GM12878 (cell line): ENCODE results near the gene FAM78A. TPM values are rescaled to one million over a fixed set of nuclear protein-coding genes. Genes with fewer than 3 reads are reported as not detected.

Experiments used
- IKZF2 ChIP-seq, 2 experiments: fragments of 450-650 bp; IDR thresholded peaks; 2 replicates each; pipeline ENCODE4 v1.6.1; 2017; ENCODE audit warnings: mild to moderate bottlenecking in 2 of 2, moderate library complexity in 2 of 2
- MTA2 ChIP-seq: fragments of 450-650 bp; IDR thresholded peaks from 2 replicates; pipeline ENCODE4 v1.6.1; 2016; ENCODE audit warnings: low read depth, mild to moderate bottlenecking, moderate library complexity
- NRF1 ChIP-seq: conservative IDR thresholded peaks from 2 replicates; pipeline ENCODE4 v1.6.1; 2011; ENCODE audit warnings: mild to moderate bottlenecking, low read depth, low read length, improper control_type of control experiment
- RFX5 ChIP-seq: IDR thresholded peaks from 2 replicates; pipeline ENCODE4 v1.6.1; 2011; ENCODE audit warnings: low read depth, low read length, improper control_type of control experiment
- ZZZ3 ChIP-seq: IDR thresholded peaks from 2 replicates; pipeline ENCODE4 v1.6.1; 2011; ENCODE audit warnings: low read depth; ENCODE audit not compliant: control insufficient read depth, insufficient read length
- polyA plus RNA-seq, 11 experiments: library from polyadenylated mRNA; depleted of rRNA in 4 of 11; unstranded in 6 of 11; stranded (reverse) in 5 of 11; fragments of >200 nt; fragmentation: Nextera tagmentation in 4 of 11; fragmentation: Illumina TruSeq in 1 of 11; extraction: Ambion mirVana in 4 of 11; extraction: Trizol in 1 of 11; gene quantifications; 1 replicate in 1 of 11; 2 replicates in 10 of 11; pipeline versions ENCODE4 v1.2.1 to v1.2.3, GENCODE V29; 2011 to 2016; ENCODE audit warnings: inconsistent platforms in 2 of 11, missing spikeins in 2 of 11, low read depth in 1 of 11
- total RNA-seq, 4 experiments: library from RNA; depleted of rRNA in 3 of 4; stranded (reverse); fragments of >200 nt in 3 of 4; fragmentation: Illumina TruSeq in 1 of 4; extraction: Trizol in 1 of 4; gene quantifications; 2 replicates each; pipeline versions ENCODE4 v1.2.1 to v1.2.3, GENCODE V29; 2013 to 2021
- TF ChIP-seq, protein P1 (sequence below): fragments of 450-650 bp; IDR thresholded peaks from 2 replicates; pipeline ENCODE4 v1.6.1; 2017; ENCODE audit warnings: mild to moderate bottlenecking, moderate library complexity
- TF ChIP-seq, protein P2 (sequence below): fragments of 150-350 bp; IDR thresholded peaks from 2 replicates; pipeline ENCODE4 v1.6.1; 2016; ENCODE audit warnings: low read depth, low read length

The FAM78A gene
- total and polyA plus RNA-seq, 10 of the 15 experiments (the other 5 are each of a cell fraction or from before 2014, with no cell fraction given), result 0.18 to 32.5 (median 12.2) TPM

DNA sequence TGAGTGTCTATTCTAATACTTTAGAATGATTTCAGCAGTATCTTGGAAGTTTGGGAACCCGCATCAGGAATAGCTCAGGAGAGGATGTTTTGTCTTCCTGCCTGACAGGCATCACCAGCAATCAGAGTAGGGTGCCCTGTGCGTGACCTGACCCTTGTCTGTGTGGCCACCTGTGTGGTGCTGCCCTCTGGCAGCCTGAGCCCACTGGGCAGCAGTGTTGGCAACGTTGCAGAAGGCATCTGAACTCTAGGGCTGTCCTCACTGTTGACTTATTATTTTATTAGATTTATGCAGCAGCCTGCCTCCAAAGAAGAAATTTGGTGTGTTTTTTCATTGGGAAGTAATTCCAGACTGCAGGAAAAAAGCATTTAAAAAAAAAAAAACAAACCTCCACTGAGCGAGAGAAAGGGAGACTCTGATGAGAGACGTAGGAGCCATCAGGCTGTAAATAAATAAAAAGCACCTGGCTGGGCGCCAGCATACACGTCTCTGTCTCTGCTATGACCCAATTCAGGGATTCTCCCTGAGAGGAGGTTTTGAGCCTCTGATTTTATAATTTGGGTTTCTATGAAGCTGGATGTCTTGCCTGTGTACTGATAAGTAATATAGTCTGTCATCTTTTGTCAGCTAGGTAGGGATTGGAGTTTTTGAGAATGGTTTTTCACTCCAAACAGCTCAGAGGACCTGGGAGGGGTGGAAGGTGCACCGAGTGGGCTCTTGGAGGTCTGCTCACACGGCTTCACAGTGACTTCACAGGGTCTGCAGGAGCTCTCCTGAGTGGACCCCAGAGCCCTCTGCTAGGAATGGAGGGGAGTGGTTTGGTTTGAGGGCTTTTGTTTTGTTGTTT is 49.0 kb downstream of the FAM78A start (continued):
- TF ChIP-seq, protein P1, sequence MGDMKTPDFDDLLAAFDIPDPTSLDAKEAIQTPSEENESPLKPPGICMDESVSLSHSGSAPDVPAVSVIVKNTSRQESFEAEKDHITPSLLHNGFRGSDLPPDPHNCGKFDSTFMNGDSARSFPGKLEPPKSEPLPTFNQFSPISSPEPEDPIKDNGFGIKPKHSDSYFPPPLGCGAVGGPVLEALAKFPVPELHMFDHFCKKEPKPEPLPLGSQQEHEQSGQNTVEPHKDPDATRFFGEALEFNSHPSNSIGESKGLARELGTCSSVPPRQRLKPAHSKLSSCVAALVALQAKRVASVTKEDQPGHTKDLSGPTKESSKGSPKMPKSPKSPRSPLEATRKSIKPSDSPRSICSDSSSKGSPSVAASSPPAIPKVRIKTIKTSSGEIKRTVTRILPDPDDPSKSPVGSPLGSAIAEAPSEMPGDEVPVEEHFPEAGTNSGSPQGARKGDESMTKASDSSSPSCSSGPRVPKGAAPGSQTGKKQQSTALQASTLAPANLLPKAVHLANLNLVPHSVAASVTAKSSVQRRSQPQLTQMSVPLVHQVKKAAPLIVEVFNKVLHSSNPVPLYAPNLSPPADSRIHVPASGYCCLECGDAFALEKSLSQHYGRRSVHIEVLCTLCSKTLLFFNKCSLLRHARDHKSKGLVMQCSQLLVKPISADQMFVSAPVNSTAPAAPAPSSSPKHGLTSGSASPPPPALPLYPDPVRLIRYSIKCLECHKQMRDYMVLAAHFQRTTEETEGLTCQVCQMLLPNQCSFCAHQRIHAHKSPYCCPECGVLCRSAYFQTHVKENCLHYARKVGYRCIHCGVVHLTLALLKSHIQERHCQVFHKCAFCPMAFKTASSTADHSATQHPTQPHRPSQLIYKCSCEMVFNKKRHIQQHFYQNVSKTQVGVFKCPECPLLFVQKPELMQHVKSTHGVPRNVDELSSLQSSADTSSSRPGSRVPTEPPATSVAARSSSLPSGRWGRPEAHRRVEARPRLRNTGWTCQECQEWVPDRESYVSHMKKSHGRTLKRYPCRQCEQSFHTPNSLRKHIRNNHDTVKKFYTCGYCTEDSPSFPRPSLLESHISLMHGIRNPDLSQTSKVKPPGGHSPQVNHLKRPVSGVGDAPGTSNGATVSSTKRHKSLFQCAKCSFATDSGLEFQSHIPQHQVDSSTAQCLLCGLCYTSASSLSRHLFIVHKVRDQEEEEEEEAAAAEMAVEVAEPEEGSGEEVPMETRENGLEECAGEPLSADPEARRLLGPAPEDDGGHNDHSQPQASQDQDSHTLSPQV, result no peak
- TF ChIP-seq IKZF2 (IDR thresholded peaks at IDR 0.05) (no peak), MTA2 (no peak), NRF1 (no peak), ZZZ3 (no peak), RFX5 (no peak)
- TF ChIP-seq, protein P2, sequence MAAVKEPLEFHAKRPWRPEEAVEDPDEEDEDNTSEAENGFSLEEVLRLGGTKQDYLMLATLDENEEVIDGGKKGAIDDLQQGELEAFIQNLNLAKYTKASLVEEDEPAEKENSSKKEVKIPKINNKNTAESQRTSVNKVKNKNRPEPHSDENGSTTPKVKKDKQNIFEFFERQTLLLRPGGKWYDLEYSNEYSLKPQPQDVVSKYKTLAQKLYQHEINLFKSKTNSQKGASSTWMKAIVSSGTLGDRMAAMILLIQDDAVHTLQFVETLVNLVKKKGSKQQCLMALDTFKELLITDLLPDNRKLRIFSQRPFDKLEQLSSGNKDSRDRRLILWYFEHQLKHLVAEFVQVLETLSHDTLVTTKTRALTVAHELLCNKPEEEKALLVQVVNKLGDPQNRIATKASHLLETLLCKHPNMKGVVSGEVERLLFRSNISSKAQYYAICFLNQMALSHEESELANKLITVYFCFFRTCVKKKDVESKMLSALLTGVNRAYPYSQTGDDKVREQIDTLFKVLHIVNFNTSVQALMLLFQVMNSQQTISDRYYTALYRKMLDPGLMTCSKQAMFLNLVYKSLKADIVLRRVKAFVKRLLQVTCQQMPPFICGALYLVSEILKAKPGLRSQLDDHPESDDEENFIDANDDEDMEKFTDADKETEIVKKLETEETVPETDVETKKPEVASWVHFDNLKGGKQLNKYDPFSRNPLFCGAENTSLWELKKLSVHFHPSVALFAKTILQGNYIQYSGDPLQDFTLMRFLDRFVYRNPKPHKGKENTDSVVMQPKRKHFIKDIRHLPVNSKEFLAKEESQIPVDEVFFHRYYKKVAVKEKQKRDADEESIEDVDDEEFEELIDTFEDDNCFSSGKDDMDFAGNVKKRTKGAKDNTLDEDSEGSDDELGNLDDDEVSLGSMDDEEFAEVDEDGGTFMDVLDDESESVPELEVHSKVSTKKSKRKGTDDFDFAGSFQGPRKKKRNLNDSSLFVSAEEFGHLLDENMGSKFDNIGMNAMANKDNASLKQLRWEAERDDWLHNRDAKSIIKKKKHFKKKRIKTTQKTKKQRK, result no peak
- TF ChIP-seq, all 136 proteins: peak for 0
